Heart left ventricle (tissue), 13 donors: ENCODE results near the gene LZTFL1.

ENCODE experiments used
- POLR2A ChIP-seq, 2 donors: fragments of 450-650 bp; IDR thresholded peaks; one replicate each; pipeline ENCODE4 v1.6.1; 2017; ENCODE audit warnings: antibody characterized with exemption in 2 of 2, mild to moderate bottlenecking in 2 of 2, moderate library complexity in 2 of 2
- TF ChIP-seq, protein P1 (sequence below), 12 donors: fragments of 200-600 bp; sonication (generic) in 4 of 12; IDR thresholded peaks; one replicate each; pipeline versions ENCODE4 v1.5.0 to v1.8.0; 2018 to 2022; ENCODE audit warnings: antibody characterized with exemption in 12 of 12, mild to moderate bottlenecking in 5 of 12
- donor health status: ischemic (EF 13 %, LVEDD 7.1; RV severe dilation, severe dysfunction).
- donor health status: DM: no; HTN: yes; CAD: no.
- donor health status: DM: no; HTN: no; CAD: no.
- donor health status: ischemic (EF 25% LVEDD 6.9; RV normal size, moderate dysfunction).
- donor health status: ischemic (EF 25% LVEDD 5.7; RV mildly dilated, moderate dysfunction).
- donor health status: ischemic (EF 35%, LVEDD 5.7; RV mildly dilated, moderate dysfunction).
- donor health status: nonischemic (EF 11% LVEDD 7.7; RV severe dilation, severe dysfunction).
- donor health status: DM: yes; HTN: yes; CAD: no.
- donor health status: PGD.
- donor health status: ischemic (EF 29% LVEDD 5.4; RV normal size, mild dysfunction).
- donor health status: nonischemic (EF 23%, LVEDD 6.1; RV moderate dilation, normal function).

DNA sequence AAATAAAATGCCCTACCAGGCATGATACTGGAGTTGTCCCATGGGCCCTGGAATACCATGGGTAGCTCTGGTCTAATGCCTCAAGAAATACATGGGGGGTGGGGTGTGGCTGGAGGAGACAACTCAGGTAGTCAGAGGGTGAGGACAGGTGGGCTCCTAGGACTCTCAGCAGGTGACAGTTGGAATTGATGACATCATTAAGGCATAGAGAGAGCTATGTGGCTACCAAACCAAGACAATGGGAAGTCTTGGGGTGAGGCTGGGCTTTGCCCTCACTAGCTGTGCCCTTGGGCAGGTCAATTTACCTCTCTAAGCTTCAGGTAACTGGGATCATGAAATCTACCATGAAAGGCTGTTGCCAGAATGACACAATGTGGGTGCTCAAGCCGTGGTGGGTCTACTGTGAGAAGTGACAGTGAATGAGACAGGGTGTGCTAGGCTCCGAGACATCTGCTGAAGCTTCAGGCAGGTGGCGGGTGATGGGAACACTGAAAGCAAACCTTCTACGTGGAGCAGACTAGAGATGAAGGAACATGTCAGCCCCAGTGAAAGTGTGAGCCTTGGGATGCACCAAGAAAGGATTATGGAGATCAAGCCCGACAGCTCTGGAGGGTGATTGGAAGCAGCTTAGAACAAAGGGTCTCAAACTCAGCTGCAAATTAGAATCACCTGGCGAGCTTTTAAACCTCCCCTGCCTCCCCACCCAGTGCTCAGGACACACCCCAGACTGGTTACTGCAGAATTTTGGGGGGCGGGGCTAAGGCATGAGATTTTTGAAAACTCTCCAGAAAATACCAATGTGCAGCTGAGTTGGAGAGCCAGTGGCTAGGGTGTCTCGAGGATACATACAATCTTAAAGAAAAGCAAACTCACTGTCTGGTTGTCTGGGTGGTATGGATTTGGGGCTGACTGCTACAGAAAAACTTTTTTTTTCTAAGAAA is 67.1 kb downstream of the LZTFL1 start:
- TF ChIP-seq, protein P1, sequence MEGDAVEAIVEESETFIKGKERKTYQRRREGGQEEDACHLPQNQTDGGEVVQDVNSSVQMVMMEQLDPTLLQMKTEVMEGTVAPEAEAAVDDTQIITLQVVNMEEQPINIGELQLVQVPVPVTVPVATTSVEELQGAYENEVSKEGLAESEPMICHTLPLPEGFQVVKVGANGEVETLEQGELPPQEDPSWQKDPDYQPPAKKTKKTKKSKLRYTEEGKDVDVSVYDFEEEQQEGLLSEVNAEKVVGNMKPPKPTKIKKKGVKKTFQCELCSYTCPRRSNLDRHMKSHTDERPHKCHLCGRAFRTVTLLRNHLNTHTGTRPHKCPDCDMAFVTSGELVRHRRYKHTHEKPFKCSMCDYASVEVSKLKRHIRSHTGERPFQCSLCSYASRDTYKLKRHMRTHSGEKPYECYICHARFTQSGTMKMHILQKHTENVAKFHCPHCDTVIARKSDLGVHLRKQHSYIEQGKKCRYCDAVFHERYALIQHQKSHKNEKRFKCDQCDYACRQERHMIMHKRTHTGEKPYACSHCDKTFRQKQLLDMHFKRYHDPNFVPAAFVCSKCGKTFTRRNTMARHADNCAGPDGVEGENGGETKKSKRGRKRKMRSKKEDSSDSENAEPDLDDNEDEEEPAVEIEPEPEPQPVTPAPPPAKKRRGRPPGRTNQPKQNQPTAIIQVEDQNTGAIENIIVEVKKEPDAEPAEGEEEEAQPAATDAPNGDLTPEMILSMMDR (IDR thresholded peaks at IDR 0.05), result no peak
- no peak for TF ChIP-seq POLR2A (IDR thresholded peaks at IDR 0.05)
